ENCODE results near the gene OR1J2. TPM values are rescaled to one million over a fixed set of nuclear protein-coding genes. Genes with fewer than 3 reads are reported as not detected.

OR1J2 gene
- total RNA-seq, 4 donors from 2014 or later, result not detected

- TF ChIP-seq, protein P1, sequence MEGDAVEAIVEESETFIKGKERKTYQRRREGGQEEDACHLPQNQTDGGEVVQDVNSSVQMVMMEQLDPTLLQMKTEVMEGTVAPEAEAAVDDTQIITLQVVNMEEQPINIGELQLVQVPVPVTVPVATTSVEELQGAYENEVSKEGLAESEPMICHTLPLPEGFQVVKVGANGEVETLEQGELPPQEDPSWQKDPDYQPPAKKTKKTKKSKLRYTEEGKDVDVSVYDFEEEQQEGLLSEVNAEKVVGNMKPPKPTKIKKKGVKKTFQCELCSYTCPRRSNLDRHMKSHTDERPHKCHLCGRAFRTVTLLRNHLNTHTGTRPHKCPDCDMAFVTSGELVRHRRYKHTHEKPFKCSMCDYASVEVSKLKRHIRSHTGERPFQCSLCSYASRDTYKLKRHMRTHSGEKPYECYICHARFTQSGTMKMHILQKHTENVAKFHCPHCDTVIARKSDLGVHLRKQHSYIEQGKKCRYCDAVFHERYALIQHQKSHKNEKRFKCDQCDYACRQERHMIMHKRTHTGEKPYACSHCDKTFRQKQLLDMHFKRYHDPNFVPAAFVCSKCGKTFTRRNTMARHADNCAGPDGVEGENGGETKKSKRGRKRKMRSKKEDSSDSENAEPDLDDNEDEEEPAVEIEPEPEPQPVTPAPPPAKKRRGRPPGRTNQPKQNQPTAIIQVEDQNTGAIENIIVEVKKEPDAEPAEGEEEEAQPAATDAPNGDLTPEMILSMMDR (IDR thresholded peaks at IDR 0.05; ENCODE audit: low read depth), result no peak
These were observed 8.8 kb downstream of the OR1J2 start for GRCh38 chr9:122519376-122519775.

DNA sequence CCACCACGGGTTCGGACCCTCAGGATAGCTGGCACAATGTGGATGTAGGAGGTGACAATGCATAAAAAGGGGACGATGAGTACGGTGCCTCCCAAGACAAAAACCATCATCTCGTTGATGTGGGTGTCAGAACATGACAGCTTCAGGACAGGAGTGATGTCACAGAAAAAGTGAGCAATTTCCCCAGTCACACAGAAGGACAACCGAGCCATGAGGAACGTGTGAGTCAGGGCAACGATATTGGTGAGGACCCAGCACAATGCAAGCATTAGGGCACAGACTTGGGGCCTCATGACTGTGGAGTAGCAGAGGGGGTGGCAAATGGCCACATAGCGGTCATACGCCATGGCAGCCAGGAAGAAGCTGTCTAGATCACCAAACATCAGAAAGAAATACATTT is 16.0 kb downstream of the OR1J2 start:
- TF ChIP-seq, protein P1 (IDR thresholded peaks at IDR 0.05; ENCODE audit: low read depth), result no peak

DNA sequence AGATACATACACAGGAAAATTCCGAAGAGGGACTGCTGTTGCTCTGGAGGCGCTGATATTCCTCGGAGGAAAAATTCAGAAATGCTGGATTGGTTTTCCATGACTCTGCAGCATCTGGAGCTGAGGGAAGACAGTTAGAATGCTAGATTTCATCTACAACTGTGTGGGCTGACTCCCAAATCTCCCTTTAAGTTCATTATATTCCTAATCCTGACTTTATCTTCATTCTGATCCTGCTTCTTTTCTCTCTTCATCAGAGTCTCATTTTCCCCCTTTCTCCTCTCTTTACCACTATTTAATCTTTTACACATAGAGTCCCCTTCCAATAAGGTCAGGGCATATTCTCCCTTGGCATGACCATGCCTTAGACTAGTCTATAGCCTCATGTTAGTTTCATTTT is 16.6 kb downstream of the OR1J2 start, which contains the start of gene OR1N1:
OR1N1 (minus strand) TSS at position 101 of the 400 bp plus-strand sequence; CDS start at position 101, 0 bp downstream.
- TF ChIP-seq, protein P1 (IDR thresholded peaks at IDR 0.05; ENCODE audit: low read depth), result no peak

DNA sequence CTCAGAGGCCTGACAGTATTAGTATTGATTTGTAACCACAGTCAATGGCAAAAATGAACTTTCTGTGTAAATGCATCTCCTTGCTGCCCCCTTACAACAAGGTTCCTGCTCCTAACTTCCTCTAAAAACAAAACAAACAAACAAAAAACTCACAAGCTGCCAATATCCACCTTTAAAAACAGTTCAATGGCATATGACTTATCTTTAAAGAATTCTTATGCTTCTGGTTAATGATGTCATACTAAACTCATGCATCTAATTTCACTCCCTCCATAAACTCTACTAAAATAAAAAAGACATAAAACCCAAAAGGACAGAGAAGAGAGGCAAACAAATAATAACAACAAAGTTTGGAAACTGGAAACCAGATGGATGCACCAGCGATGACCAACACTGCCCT is 25.5 kb downstream of the OR1J2 start:
- TF ChIP-seq, protein P1 (IDR thresholded peaks at IDR 0.05; ENCODE audit: low read depth), result no peak

GRCh38 chr9:122538757-122539156 is 28.2 kb downstream of the OR1J2 start:
- TF ChIP-seq, protein P1 (IDR thresholded peaks at IDR 0.05; ENCODE audit: low read depth), result no peak

DNA sequence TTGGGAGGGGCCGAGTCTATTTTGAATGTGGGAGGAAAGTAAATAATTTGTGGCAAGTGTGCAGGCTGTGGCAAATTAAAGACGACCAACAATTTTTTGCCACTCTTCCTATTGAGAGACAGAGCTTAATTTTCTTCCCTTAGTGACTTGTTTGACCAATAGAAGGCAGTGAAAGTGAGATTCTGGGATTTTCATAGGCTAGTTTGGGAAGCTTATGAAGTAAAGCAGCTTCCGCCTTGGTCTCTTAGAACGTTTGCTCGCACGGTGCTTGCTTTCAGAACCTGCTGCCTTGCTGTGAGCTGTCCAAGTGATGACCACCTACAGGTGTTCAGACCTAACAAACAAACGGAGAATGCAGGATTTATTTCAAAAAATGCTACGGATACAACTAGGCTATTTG is 35.6 kb downstream of the OR1J2 start:
- TF ChIP-seq, protein P1 (IDR thresholded peaks at IDR 0.05; ENCODE audit: low read depth), result no peak

GRCh38 chr9:122551371-122551770 is 40.8 kb downstream of the OR1J2 start:
- TF ChIP-seq, protein P1 (IDR thresholded peaks at IDR 0.05; ENCODE audit: low read depth), result no peak

Measured in subcutaneous adipose tissue (tissue), 4 donors.